Vagina (tissue), 2 donors: ENCODE measurements around the gene PRKCE.

Source experiments
- POLR2A ChIP-seq, 2 donors: fragments of 450-650 bp; IDR thresholded peaks; one replicate each; pipeline ENCODE4 v1.6.1; 2017; ENCODE audit warnings: antibody characterized with exemption in 2 of 2, mild to moderate bottlenecking in 2 of 2, moderate library complexity in 2 of 2
- POLR2AphosphoS5 ChIP-seq, 2 donors: sonication (generic); formaldehyde crosslinking; IDR thresholded peaks; one replicate each; pipeline ENCODE4 v1.9.0; 2017; ENCODE audit warnings: antibody characterized with exemption in 2 of 2, mild to moderate bottlenecking in 2 of 2, low read depth in 1 of 2; ENCODE audit not compliant: insufficient read depth in 1 of 2
- TF ChIP-seq, protein P1 (sequence below), 3 experiments: fragments of 450-650 bp in 2 of 3; fragments of 200-600 bp in 1 of 3; sonication (generic) in 1 of 3; IDR thresholded peaks; one replicate each; pipeline ENCODE4 v1.5.1; 2017 to 2019; ENCODE audit warnings: antibody characterized with exemption in 3 of 3, mild to moderate bottlenecking in 2 of 3, moderate library complexity in 2 of 3

DNA sequence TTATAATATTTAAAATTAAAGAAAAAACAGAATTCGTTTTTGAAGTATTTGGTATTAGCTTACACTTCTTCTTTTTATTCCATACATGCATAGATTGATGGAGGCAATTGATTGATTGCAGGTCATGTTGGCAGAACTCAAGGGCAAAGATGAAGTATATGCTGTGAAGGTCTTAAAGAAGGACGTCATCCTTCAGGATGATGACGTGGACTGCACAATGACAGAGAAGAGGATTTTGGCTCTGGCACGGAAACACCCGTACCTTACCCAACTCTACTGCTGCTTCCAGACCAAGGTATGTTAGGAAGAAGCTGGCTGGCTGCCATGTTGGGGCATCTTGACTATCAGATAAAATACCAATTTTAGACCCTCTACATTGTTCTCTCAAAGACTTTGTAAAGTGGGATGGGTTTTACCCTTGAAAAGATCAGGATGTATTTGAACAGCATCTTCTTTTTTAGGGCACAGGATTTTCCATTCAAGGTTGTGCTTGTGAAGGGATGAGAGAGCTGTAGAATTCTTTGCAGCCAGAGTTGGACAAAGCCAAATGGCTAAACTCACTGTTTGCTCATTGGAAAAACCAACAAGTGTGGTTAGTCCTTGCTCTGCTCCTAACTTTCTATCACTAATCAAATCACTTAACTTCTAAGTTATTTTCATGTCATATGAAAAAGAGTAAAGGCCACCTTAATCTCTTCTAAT is 358.9 kb downstream of the PRKCE start:
- TF ChIP-seq, protein P1, sequence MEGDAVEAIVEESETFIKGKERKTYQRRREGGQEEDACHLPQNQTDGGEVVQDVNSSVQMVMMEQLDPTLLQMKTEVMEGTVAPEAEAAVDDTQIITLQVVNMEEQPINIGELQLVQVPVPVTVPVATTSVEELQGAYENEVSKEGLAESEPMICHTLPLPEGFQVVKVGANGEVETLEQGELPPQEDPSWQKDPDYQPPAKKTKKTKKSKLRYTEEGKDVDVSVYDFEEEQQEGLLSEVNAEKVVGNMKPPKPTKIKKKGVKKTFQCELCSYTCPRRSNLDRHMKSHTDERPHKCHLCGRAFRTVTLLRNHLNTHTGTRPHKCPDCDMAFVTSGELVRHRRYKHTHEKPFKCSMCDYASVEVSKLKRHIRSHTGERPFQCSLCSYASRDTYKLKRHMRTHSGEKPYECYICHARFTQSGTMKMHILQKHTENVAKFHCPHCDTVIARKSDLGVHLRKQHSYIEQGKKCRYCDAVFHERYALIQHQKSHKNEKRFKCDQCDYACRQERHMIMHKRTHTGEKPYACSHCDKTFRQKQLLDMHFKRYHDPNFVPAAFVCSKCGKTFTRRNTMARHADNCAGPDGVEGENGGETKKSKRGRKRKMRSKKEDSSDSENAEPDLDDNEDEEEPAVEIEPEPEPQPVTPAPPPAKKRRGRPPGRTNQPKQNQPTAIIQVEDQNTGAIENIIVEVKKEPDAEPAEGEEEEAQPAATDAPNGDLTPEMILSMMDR (IDR thresholded peaks at IDR 0.05): no peak
- TF ChIP-seq POLR2AphosphoS5 (IDR thresholded peaks at IDR 0.05; ENCODE audit: insufficient read depth in 1 of 2, low read depth in 1 of 2): no peak
- no peak for TF ChIP-seq POLR2A (IDR thresholded peaks at IDR 0.05)
